ENCODE measurements around the gene SUMO3. TPM values are rescaled to one million over a fixed set of nuclear protein-coding genes. Genes with fewer than 3 reads are reported as not detected.
A peak's percentile ranks its signal among the peaks of the same experiment; 100 is the strongest.

The SUMO3 gene
- total RNA-seq, 1 experiment from 2014 or later = 41.4 TPM

GRCh38 chr21:44820851-44821250, 3.0 kb upstream of the SUMO3 start:
- intact Hi-C loops (cut with micrococcal nuclease; ENCODE audit: unreplicated experiment) (no loop called here), in situ Hi-C loops (cut with HindIII; ENCODE audit: low pct_unique_long_range_greater_than_20kb, low sequenced_read_pairs) (no loop called here)
- DNase-seq (ENCODE audit: low read depth, low spot score) = no peak
- Histone ChIP-seq H3K9me3 (ENCODE audit: control insufficient read depth, insufficient read depth, low read depth, low read length) (peaks cover 7% of the 10 kb centered on the region; the same call in 1 of the 2 replicates), H3K27me3 (ENCODE audit: control insufficient read depth, insufficient read depth, low read length) (no peaks in the 10 kb centered on the region), H3K4me1 (ENCODE audit: control insufficient read depth, insufficient read depth, low read length) (no peaks in the 10 kb centered on the region; the same call in 1 of the 2 replicates), H3K4me3 (ENCODE audit: low read depth in 2 of 2, low read length in 2 of 2) (no peak overlapping the region), H3K27ac (ENCODE audit: low read length) (no peak overlapping the region), H3K36me3 (ENCODE audit: control insufficient read depth, insufficient read depth, low read length) (no peaks in the 10 kb centered on the region)
- ChIA-PET POLR2A (no interaction called here), CTCF (no interaction called here)
- TF ChIP-seq POLR2AphosphoS5 (IDR thresholded peaks at IDR 0.05; ENCODE audit: low read depth, low read length) (no peak), TCF7L2 (IDR thresholded peaks at IDR 0.05; ENCODE audit: low read depth, low read length) (no peak), SIN3A (IDR thresholded peaks at IDR 0.05; ENCODE audit: borderline replicate concordance, insufficient read depth, low read depth, low read length) (no peak), CTCF (IDR thresholded peaks at IDR 0.05) (no peak)
- no TSS peak for BruUV-seq (replicated peaks)
- no peak for ATAC-seq

GRCh38 chr21:44819283-44820243, 1.7 kb upstream of the SUMO3 start:
- Histone ChIP-seq H3K4me1 (ENCODE audit: control insufficient read depth, insufficient read depth, low read length) (no peaks in the 10 kb centered on the region; the same call in 1 of the 2 replicates), H3K27ac (ENCODE audit: low read length) (no peak overlapping the region), H3K36me3 (ENCODE audit: control insufficient read depth, insufficient read depth, low read length) (no peaks in the 10 kb centered on the region), H3K27me3 (ENCODE audit: control insufficient read depth, insufficient read depth, low read length) (no peaks in the 10 kb centered on the region), H3K9me3 (ENCODE audit: control insufficient read depth, insufficient read depth, low read depth, low read length) (peaks cover 7% of the 10 kb centered on the region; the same call in 1 of the 2 replicates), H3K4me3 (ENCODE audit: low read depth in 2 of 2, low read length in 2 of 2) (no peak overlapping the region)
- ATAC-seq (no peak), DNase-seq (ENCODE audit: low read depth, low spot score) (no peak)
- in situ Hi-C loops (cut with HindIII; ENCODE audit: low pct_unique_long_range_greater_than_20kb, low sequenced_read_pairs) = no loop called here
- BruUV-seq (replicated peaks) = TSS peak; percentile 84
- POLR2A ChIA-PET = no interaction called here
- no peak for TF ChIP-seq POLR2AphosphoS5 (IDR thresholded peaks at IDR 0.05; ENCODE audit: low read depth, low read length)
- TF ChIP-seq REST (IDR thresholded peaks at IDR 0.05; ENCODE audit: insufficient read depth in 1 of 2, low read depth in 2 of 2, low read length in 1 of 2) = no peak
- no peak for TF ChIP-seq TCF7L2 (IDR thresholded peaks at IDR 0.05; ENCODE audit: low read depth, low read length)
- TF ChIP-seq SIN3A (IDR thresholded peaks at IDR 0.05; ENCODE audit: borderline replicate concordance, insufficient read depth, low read depth, low read length) = no peak
- intact Hi-C loops (cut with micrococcal nuclease; ENCODE audit: unreplicated experiment) = no loop called here
- CTCF ChIA-PET = no interaction called here

All from Panc1 (cell line).